Measurements from ENCODE around the gene UGDH. TPM values are rescaled to one million over a fixed set of nuclear protein-coding genes. Genes with fewer than 3 reads are reported as not detected.

The UGDH gene
- total and polyA plus RNA-seq, 2 of the 8 experiments (the other 6 are each of a cell fraction or from before 2014, with no cell fraction given), result 32.0 to 128 TPM

- Histone ChIP-seq H3K9ac (replicated peaks in 1 of 4; ENCODE audit: extremely low read depth in 1 of 4, low read depth in 3 of 4, low read length in 3 of 4) (no peak overlapping the region), H2BK5ac (ENCODE audit: low read depth, low read length) (no peak overlapping the region), H3K79me1 (ENCODE audit: low read depth, low read length) (no peaks in the 10 kb centered on the region; the same call in 1 of the 2 replicates), H4K5ac (ENCODE audit: insufficient read length, low read depth, low read length) (no peak overlapping the region), H3K4me3 (ENCODE audit: extremely low read depth in 1 of 4, insufficient read depth in 2 of 4, low read depth in 3 of 4, low read length in 4 of 4) (no peak overlapping the region), H3K56ac (replicated peaks; ENCODE audit: insufficient read length, low read depth, low read length) (no peak overlapping the region), H3K9me3 (ENCODE audit: insufficient read depth in 2 of 2, low read depth in 1 of 2, low read length in 1 of 2) (no peaks in the 10 kb centered on the region), H2BK120ac (replicated peaks; ENCODE audit: low read depth, low read length) (no peak overlapping the region), H3K23ac (ENCODE audit: insufficient read length) (no peak overlapping the region), H3K4me1 (replicated peaks in 1 of 4; ENCODE audit: control insufficient read depth in 3 of 4, insufficient read depth in 4 of 4, low read length in 3 of 4) (peaks cover 0 to 4% (median 2%) of the 10 kb centered on the region in 4 experiments; a peak in 2 of 7 replicates), H4K20me1 (replicated peaks in 1 of 2; ENCODE audit: control insufficient read depth in 1 of 2, insufficient read depth in 2 of 2, low read length in 2 of 2) (peaks cover 8 to 13% of the 10 kb centered on the region in 2 experiments), H2BK20ac (ENCODE audit: low read length) (no peak overlapping the region), H3K4ac (replicated peaks; ENCODE audit: insufficient read length, low read depth, low read length) (no peak overlapping the region), H3K36me3 (ENCODE audit: control insufficient read depth in 2 of 4, insufficient read depth in 4 of 4, low read length in 3 of 4) (peaks cover 31 to 79% (median 57%) of the 10 kb centered on the region in 4 experiments), H3K79me2 (ENCODE audit: control insufficient read depth in 1 of 2, insufficient read depth in 2 of 2, low read length in 2 of 2) (peaks cover 0 to 28% of the 10 kb centered on the region in 2 experiments; a peak in 3 of 4 replicates), H3K23me2 (ENCODE audit: low read depth, low read length) (peaks cover 2% of the 10 kb centered on the region; the same call in 1 of the 2 replicates), H2AFZ (ENCODE audit: low read length) (no peak overlapping the region), H2AK5ac (ENCODE audit: low read depth, low read length) (no peak overlapping the region), H2BK15ac (ENCODE audit: low read length) (no peak overlapping the region), H2BK12ac (ENCODE audit: low read depth, low read length) (no peak overlapping the region), H4K8ac (ENCODE audit: extremely low read depth, insufficient read depth, low read length) (no peak overlapping the region), H3K4me2 (ENCODE audit: insufficient read depth in 1 of 2, low read depth in 2 of 2, low read length in 2 of 2) (no peak overlapping the region), H3K27ac (ENCODE audit: low read depth, low read length) (no peak overlapping the region), H3K14ac (ENCODE audit: insufficient read length) (no peak overlapping the region), H3K27me3 (replicated peaks in 1 of 4; ENCODE audit: control insufficient read depth in 3 of 4, extremely low read depth in 1 of 4, insufficient read depth in 3 of 4, low read length in 3 of 4) (no peaks in the 10 kb centered on the region), H3K18ac (ENCODE audit: extremely low read depth, low read length) (no peak overlapping the region), H4K91ac (replicated peaks; ENCODE audit: insufficient read length, low read length) (no peak overlapping the region)
- ChIA-PET POLR2A (ENCODE audit: partially characterized antibody) (interaction anchor here (0.6 to 5.4 kb wide), 11 partner anchors 10 to 130 kb away, joined by 3 to 49 read pairs (median 4); partner anchors contain the start of gene RFC1), CTCF (ENCODE audit: partially characterized antibody) (no interaction called here)
- peak in 1 of 2 experiments; percentile 77; a peak in 2 of 3 replicates for TF ChIP-seq POLR2A (IDR thresholded peaks at IDR 0.05; ENCODE audit: control extremely low read depth in 1 of 2, low read depth in 2 of 2, low read length in 2 of 2)
- no peak for TF ChIP-seq CREB1 (IDR thresholded peaks at IDR 0.05)
- TF ChIP-seq GTF2F1 (IDR thresholded peaks at IDR 0.05; ENCODE audit: borderline replicate concordance, low read depth, low read length), result no peak
- TF ChIP-seq EP300 (IDR thresholded peaks at IDR 0.05; ENCODE audit: borderline replicate concordance in 1 of 2, low read depth in 2 of 2, low read length in 2 of 2), result no peak
- TF ChIP-seq POLR2AphosphoS5 (IDR thresholded peaks at IDR 0.05; ENCODE audit: low read depth, low read length), result peak; percentile 76
- TF ChIP-seq ATF2 (IDR thresholded peaks at IDR 0.05; ENCODE audit: low read length), result no peak; the same call in 1 of the 2 replicates
- no peak for TF ChIP-seq KDM4A (IDR thresholded peaks at IDR 0.05; ENCODE audit: low read depth, low read length, severe bottlenecking)
- 91% methylated on average over 11 of the region's 11 CpGs; no CpG with 5 or more reads in 1 of the 2 experiments for WGBS, 2 experiments (ENCODE audit: extremely low coverage in 1 of 2, insufficient coverage in 1 of 2, insufficient read length in 1 of 2, insufficient replicate concordance in 2 of 2, low coverage in 1 of 2, low lambda C conversion rate in 2 of 2, missing lambda C conversion rate in 1 of 2)
- no peak for DNase-seq (ENCODE audit: low read depth in 1 of 2, low spot score in 2 of 2)
- FAIRE-seq, result peak; percentile 32
Measured at GRCh38 chr4:39452860-39453587, 74.2 kb downstream of the UGDH start.

All from H1 (cell line).